GM15510 (cell line): Measurements from ENCODE around the gene BCL7A.

Experiments used
- POLR2A ChIP-seq: IDR thresholded peaks from 3 replicates; pipeline ENCODE4 v1.6.1; 2011; ENCODE audit warnings: borderline replicate concordance; ENCODE audit not compliant: insufficient read length; ENCODE audit errors: extremely low read depth

Gene BCL7A

DNA sequence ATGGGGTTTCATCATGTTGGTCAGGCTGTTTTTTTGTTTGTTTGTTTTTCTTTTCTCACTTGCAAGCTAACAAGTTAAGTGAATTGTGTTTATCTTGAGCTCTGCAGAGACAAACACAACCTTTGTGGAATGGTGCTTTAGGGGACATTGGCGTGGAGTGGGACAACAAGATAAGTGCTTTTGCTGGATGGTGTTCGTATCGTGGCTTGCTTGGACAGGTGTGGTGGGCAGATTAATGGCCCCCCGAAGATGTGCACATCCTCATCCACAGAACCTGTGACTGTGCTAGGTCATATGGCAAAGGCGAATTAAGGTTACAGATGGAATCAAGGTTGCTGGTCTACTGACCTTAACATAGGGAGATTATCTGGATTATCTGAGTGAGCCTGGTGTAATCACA is 63.9 kb downstream of the BCL7A start:
- no peak for TF ChIP-seq POLR2A

DNA sequence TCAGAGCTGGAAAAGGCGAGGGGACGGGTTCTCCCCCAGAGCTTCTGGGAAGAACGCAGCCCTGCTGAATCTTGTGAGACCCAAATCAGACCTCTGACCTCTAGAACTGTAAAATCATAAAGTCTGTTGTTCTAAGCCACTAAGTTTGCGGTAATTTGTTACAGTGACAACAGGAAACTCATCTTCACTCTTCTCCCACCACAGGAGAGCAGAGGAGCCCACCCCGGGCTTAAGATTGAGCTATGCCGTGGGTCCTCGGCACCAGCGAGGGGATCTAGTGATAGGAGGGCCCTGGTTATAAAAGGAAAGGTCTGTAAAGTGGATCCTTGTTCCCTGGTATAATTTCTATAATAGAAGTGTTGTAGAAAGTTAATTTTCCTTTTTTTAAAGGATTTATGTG is 64.4 kb downstream of the BCL7A start:
- TF ChIP-seq POLR2A, result no peak

GRCh38 chr12:122086641-122087285 is 65.1 kb downstream of the BCL7A start:
- no peak for TF ChIP-seq POLR2A

DNA sequence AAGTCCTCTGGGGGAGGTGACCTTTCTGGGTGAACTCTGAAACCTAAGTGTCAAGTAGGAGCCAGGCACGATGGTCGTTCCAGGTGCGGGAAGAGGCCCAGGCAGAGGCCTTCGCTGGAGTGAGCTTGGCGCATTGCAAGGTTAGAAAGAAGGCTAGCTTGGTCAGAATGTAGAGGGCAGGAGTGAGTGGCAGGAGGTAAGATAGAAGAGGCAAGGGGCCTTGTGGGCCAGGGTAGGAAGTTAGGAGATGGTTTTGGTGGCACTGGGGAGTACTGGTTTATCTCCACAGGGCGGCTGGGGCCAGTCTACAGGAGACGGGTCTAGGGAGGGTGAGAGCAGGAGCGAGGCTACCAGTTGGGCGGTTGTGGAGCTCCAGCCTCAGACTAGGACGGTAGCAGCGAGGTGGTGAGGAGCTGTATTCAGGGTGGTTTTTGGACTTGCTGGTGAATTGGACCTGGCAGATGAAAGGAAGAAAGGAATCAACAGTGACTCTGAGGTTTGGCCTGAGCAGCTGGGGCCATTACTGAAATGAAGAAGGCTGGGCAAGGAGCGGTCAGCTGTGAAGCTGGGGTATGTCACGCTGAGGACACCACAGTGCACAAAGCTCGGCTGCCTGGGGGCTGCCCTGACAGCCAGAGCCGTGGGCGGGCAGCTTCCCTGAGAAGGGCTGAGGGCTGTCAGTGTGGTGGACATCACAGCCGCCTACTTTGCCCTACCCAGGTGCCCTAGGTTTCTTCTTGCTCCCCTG is 65.9 kb downstream of the BCL7A start:
- TF ChIP-seq POLR2A, result no peak

GRCh38 chr12:122088179-122088810 is 66.6 kb downstream of the BCL7A start:
- TF ChIP-seq POLR2A, result no peak

DNA sequence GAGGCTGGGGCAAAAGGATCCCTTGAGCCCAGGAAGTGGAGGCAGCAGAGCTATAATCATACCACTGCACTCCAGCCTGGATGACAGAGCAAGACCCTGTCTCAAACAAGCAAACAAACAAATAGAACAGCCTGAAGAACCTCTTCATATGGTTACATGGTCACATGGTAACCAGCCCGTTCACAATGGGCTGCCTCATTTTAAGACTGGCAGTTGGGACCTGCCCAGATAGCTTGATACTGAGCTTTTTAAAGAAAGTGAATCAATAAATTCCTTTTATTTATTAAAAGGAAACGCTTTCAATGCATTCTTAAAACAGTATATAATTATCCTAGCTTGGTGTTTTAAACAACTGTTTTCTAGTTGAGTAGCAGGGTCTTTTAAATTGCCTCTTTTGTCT is 67.4 kb downstream of the BCL7A start:
- TF ChIP-seq POLR2A, result no peak

DNA sequence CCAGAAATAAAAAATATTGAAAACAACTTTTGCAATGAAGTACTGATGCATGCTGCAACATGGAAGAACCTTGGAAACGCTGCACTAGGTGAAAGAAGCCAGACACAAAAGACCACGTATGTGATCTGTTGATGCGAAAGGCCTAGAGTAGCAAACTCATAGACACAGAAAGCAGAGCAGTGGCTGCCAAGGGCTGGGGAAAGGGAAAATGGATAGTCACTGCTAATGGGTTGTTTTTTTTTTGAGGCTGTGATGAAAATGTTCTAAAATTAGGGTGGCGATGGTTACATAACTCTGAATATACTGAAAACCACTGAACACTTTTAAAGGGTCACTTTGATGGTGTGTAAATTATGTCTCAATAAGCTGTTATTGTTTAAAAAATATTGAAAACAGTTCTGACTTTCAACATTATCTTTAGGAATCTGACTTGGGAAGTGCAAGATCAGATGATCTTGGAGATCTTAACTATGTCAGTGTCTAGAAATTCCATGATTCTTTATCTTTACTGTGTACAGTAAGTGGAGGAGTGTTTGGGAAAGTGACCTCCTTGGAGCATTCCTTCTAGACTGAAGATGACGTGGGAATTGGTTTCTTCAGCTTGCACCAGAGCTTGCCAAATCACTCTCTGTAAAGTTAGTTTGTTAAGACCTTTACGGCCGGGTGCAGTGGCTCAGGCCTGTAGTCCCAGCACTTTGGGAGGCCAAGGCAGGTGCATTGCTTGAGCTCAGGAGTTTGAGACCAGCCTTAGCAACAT is 69.3 kb downstream of the BCL7A start:
- TF ChIP-seq POLR2A, result no peak

DNA sequence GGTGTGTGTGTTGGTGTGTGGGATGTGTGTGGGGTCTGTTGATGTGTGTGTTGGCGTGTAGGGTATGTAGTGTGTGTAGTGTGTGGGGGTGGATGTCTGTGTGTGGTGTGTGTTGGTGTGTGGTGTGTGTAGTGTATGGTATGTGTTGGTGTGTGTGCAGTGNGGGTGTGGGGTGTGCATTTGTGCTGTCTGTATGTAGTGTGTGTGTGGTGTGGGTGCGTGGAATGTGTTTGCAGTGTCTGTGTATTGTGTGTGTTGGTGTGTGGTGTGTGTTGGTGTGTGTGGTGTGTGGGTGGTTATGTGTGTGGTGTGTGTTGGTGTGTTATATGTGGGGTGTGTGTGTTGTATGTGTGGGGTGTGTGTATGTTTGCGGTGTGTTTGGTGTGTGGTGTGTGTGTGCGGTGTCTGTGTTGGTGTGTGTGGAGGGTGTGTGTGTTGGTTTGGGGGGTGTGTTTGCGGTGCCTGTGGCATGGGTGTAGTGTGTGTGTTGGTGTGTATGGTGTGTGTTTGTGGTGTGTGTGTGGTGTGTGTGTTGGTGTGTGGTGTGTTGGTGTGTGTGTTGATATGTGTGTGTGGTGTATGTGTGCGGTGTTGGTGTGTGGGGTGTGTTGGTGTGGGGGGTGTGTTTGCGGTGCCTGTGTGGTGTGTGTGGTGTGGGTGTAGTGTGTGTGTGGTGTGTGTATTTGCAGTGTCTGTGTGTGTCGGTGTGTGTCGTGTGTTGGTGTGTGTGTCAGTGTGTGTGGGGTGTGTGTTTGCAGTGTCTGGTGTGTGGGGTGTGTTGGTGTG is 71.6 kb downstream of the BCL7A start:
- TF ChIP-seq POLR2A, result no peak

DNA sequence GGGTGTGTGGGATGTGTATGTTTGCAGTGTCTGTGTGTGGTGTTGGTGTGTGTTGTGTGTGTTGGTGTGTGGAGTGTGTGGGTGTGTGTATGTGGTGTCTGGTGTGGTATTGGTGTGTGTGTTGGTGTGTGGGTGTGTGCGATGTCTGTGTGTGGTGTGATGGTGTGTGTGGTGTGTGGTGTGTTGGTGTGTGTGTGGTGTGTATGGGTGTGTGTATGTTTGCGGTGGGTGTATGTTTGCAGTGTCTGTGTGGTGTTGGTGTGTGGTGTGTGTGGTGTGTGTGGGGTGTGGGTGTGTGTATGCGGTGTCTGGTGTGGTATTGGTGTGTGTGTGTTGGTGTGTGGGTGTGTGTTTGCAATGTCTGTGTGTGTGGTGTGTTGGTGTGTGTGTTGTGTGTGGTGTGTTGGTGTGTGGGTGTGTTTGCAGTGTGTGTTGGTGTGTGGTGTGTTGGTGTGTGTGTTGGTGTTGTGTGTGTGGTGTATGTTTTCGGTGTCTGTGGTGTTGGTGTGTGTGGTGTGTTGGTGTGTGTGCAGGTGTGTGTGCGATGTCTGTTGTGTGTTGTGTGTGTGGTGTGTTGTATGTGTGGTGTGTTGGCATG is 72.6 kb downstream of the BCL7A start:
- no peak for TF ChIP-seq POLR2A

GRCh38 chr12:122094735-122095631 is 73.3 kb downstream of the BCL7A start:
- no peak for TF ChIP-seq POLR2A

DNA sequence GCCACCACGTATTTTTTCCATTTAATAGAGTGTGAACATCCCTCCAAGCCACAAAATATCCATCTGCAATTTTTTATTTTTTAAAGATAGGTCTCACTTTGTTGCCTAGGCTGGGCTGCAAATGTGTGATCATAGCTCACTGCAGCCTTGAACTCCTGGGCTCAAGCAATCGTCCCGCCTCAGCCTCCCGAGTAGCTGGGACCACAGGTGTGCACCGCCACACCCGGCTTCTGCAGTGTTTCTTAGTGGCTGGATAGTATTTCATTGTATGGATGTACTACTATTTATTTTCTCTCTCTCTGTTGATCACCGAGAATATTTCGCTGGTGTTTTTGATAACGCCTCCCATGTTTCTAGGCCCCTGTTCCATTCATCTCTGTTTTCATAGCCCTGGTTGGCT is 74.3 kb downstream of the BCL7A start:
- TF ChIP-seq POLR2A, result no peak

DNA sequence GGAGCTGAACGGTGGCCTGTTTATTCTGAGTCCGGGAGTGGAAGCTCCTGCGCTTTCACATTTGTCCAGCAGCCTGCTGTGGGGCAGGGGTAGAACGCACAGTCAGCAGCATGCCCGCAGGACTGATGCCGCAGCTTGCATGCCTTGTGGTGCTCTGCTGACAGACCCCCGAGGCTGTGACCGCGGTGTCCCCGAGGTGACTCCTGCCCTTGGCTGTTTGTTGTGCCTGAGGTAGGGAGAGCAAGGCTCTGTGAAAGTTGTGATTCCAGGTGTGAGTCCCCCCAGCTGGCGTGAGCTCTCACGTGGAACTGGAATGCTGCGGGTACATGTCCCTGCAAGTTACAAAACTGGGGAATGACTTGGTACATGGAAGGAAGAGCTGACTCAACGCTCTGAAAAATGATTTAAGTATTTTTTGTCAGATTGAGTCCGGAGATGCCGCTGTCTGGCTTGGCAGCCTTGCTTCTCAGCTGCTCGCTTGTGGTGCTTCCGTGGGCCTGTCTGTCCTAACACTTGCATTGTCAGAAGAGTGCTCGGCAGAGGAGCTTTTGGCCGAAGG is 75.0 kb downstream of the BCL7A start:
- no peak for TF ChIP-seq POLR2A

DNA sequence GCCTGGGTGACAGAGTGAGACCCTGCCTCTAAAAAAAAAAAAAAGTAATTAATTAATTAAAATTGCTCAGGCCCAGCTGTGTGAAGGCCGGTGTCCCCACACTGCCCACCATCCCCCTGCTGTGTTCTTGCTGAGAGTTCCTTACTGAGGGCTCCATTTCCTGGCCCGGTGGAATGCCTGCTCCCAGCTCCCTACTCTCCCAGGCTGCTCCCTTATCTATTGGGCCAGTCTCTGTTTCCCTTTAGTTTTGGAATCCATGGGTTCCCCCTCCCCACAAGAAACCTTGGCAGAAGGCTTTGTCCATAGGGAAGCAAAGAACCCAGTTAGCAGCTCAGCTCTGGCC is 75.9 kb downstream of the BCL7A start:
- TF ChIP-seq POLR2A, result no peak
